ENCODE results near the gene TBL1XR1. TPM values are rescaled to one million over a fixed set of nuclear protein-coding genes. Genes with fewer than 3 reads are reported as not detected.

The TBL1XR1 gene
- total RNA-seq, 1 experiment from 2014 or later = 192 TPM

DNA sequence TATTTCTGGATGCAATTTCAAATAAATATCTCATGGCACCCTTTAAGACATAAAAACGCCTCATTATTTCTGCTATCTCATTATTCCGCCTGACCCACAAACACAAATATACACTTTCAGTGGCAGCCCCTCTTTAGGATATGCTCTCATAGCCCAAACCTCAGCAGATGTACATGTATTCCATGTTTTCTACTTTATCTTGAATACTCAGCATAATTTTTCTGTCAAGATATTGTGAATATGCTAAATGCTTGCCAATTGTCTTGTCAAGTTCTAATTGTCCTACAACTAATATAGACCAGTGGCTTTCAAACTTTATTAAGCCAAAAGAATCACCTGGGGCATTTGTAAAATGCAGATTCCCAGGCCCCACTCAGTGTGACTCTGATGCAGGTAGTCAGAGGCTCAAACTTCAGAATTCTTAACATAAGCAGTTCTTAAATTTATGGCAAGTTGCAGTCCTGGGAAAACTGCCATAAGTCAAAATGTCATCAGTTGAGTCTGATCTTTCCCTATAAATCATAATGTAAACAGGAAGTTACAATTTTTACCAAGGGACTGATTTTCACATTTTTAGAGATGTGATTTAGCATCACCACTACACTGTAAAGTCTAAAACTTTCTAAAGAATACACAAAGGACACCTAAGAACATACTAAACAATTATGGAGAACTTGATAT, 135.1 kb downstream of the TBL1XR1 start:
- no peak for ATAC-seq
- Histone ChIP-seq H3K27ac (ENCODE audit: low read length) (no peak overlapping the region; the same call in 1 of the 2 replicates), H3K27me3 (ENCODE audit: control insufficient read depth, insufficient read depth, low read length) (no peaks in the 10 kb centered on the region), H3K4me1 (ENCODE audit: control insufficient read depth, insufficient read depth, low read length) (peaks cover 37% of the 10 kb centered on the region), H3K4me3 (ENCODE audit: low read depth in 2 of 2, low read length in 2 of 2) (no peak overlapping the region), H3K9me3 (ENCODE audit: control insufficient read depth, insufficient read depth, low read depth, low read length) (no peaks in the 10 kb centered on the region), H3K36me3 (ENCODE audit: control insufficient read depth, insufficient read depth, low read length) (no peaks in the 10 kb centered on the region; the same call in 1 of the 2 replicates)
- no peak for DNase-seq (ENCODE audit: low read depth, low spot score)
- CTCF ChIA-PET = no interaction called here
- TF ChIP-seq SIN3A (IDR thresholded peaks at IDR 0.05; ENCODE audit: borderline replicate concordance, insufficient read depth, low read depth, low read length) (no peak), TCF7L2 (IDR thresholded peaks at IDR 0.05; ENCODE audit: low read depth, low read length) (no peak), CTCF (IDR thresholded peaks at IDR 0.05) (no peak), POLR2AphosphoS5 (IDR thresholded peaks at IDR 0.05; ENCODE audit: low read depth, low read length) (no peak)
- TF ChIP-seq, protein P1, sequence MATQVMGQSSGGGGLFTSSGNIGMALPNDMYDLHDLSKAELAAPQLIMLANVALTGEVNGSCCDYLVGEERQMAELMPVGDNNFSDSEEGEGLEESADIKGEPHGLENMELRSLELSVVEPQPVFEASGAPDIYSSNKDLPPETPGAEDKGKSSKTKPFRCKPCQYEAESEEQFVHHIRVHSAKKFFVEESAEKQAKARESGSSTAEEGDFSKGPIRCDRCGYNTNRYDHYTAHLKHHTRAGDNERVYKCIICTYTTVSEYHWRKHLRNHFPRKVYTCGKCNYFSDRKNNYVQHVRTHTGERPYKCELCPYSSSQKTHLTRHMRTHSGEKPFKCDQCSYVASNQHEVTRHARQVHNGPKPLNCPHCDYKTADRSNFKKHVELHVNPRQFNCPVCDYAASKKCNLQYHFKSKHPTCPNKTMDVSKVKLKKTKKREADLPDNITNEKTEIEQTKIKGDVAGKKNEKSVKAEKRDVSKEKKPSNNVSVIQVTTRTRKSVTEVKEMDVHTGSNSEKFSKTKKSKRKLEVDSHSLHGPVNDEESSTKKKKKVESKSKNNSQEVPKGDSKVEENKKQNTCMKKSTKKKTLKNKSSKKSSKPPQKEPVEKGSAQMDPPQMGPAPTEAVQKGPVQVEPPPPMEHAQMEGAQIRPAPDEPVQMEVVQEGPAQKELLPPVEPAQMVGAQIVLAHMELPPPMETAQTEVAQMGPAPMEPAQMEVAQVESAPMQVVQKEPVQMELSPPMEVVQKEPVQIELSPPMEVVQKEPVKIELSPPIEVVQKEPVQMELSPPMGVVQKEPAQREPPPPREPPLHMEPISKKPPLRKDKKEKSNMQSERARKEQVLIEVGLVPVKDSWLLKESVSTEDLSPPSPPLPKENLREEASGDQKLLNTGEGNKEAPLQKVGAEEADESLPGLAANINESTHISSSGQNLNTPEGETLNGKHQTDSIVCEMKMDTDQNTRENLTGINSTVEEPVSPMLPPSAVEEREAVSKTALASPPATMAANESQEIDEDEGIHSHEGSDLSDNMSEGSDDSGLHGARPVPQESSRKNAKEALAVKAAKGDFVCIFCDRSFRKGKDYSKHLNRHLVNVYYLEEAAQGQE (IDR thresholded peaks at IDR 0.05; ENCODE audit: insufficient read depth in 1 of 2, low read depth in 2 of 2, low read length in 1 of 2) = no peak
- in situ Hi-C loops (cut with HindIII; ENCODE audit: low pct_unique_long_range_greater_than_20kb, low sequenced_read_pairs) (no loop called here), intact Hi-C loops (cut with micrococcal nuclease; ENCODE audit: unreplicated experiment) (no loop called here)
- no TSS peak for BruUV-seq (replicated peaks)
- POLR2A ChIA-PET = no interaction called here

DNA sequence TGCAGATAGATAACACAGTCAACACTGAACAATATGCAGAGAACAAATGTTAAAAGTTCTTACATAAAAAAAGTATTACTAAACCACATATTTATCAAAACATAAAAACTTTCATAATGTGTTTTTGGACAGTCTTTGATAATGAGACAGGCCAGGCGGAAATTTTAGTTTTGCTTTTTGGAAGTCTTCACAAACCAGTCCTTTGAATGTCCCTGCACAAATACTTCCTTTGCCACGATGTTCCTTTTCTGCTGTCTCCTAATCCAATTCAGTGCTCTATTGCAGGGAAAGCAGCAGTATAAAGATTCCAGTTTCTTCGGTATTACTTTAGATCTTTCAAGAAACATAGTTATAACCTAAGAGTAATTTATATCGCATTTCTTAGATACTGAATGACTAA, 135.9 kb downstream of the TBL1XR1 start:
- intact Hi-C loops (cut with micrococcal nuclease; ENCODE audit: unreplicated experiment) = no loop called here
- TF ChIP-seq POLR2AphosphoS5 (IDR thresholded peaks at IDR 0.05; ENCODE audit: low read depth, low read length) (no peak), CTCF (IDR thresholded peaks at IDR 0.05) (no peak), SIN3A (IDR thresholded peaks at IDR 0.05; ENCODE audit: borderline replicate concordance, insufficient read depth, low read depth, low read length) (no peak), TCF7L2 (IDR thresholded peaks at IDR 0.05; ENCODE audit: low read depth, low read length) (no peak)
- TF ChIP-seq, protein P1 (IDR thresholded peaks at IDR 0.05; ENCODE audit: insufficient read depth in 1 of 2, low read depth in 2 of 2, low read length in 1 of 2) = no peak
- Histone ChIP-seq H3K4me1 (ENCODE audit: control insufficient read depth, insufficient read depth, low read length) (peaks cover 37% of the 10 kb centered on the region), H3K9me3 (ENCODE audit: control insufficient read depth, insufficient read depth, low read depth, low read length) (no peaks in the 10 kb centered on the region), H3K4me3 (ENCODE audit: low read depth in 2 of 2, low read length in 2 of 2) (no peak overlapping the region), H3K27ac (ENCODE audit: low read length) (no peak overlapping the region), H3K27me3 (ENCODE audit: control insufficient read depth, insufficient read depth, low read length) (no peaks in the 10 kb centered on the region), H3K36me3 (ENCODE audit: control insufficient read depth, insufficient read depth, low read length) (no peaks in the 10 kb centered on the region; the same call in 1 of the 2 replicates)
- no peak for DNase-seq (ENCODE audit: low read depth, low spot score)
- no TSS peak for BruUV-seq (replicated peaks)
- ATAC-seq = no peak
- ChIA-PET POLR2A (no interaction called here), CTCF (interaction anchor here (0.5 kb wide), 1 partner anchor 11 kb away, joined by 6 read pairs; no protein-coding TSS in a partner anchor)
- in situ Hi-C loops (cut with HindIII; ENCODE audit: low pct_unique_long_range_greater_than_20kb, low sequenced_read_pairs) = no loop called here

Data from Panc1 (cell line).